GM21528 (cell line): ENCODE measurements around the gene ABLIM2.

Experiments used
- ATAC-seq: cut with Tn5 transposase; IDR thresholded peaks from one replicate; pipeline ENCODE4 v1.9.1; 2021; ENCODE audit warnings: mild to moderate bottlenecking, moderate library complexity; ENCODE audit not compliant: unreplicated experiment, low FRiP score

The ABLIM2 gene

DNA sequence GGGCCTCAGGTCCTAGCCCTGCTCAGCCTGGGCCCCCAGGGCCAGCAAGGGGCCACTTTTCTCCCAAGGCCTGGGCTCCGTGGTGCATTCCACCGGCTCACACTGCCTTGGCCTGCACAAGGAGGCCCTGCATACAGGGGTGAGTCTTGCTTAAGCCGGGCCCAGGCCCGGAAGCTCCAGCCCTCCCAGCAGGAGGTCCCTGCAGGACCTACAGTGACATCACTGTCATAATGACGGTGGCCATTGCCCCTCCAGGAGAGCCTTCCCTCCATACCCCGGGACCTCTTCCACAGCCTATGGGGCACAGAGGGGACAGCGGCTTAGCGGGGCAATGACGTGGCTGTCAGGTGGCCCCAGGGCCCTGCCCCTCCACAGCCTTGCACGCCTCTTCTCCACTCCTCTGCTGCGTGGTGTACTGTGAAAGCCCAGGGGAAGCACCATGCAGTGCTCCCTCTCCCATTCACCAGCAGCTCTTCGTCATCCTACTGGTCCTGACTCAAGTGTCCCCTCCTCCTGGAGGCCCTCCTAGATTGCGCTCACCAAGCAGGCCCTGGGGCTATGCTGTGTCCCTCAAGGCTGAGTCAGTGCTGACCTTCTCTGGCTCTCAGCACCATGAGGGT, 186.6 kb downstream of the ABLIM2 start:
- ATAC-seq, result no peak

DNA sequence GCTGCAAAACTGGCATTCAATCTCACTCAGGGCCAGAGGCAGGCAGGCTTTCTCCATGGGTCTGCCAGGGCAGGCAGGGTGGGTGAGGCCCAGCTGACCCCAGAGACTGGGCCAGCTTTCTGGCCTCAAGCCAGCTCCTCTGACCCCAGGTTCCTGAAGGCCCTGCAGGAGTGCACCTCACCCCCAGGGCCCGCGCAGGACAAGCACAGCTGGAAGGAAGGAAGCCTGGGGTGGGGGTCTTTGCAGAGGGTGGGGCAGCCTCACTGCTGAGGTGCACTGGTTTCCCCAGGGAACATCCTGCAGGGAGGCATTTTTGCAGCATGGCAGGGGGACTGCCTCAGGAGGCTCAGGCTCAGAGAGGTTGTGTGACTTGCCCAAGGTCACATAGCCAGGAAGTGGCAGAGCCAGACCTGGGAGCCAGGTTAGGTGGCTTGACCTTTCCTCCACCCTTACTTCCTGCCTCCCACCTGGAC, 187.4 kb downstream of the ABLIM2 start:
- no peak for ATAC-seq

DNA sequence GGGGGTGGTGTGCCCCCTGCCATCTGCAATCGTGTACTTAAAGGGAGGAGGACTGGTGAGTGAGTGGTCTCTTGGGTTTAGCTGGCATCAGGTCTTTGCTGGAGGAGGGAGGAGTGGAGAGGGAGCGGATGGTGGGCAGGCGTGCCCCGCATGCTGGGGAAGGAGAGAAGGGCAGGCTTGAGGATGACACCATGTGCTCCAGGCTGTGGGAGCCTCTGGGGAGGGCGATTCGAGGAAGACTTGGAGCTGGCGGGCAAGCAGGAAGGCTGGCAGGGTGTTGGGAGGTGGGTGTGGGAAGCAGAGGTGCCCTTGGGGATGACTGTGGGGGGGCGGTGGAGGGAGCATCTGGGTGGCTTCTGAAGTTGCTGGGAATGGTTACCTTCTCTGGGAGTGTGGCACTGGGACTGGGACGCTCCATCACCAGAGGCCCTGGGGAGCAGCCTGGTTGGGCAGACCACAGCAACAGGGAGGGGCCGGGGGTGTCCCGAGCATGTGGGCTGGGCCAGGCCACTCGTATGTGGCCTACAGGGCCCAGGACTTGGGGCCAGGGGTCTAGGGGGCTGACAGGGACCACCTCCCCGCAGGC, 188.2 kb downstream of the ABLIM2 start:
- no peak for ATAC-seq

DNA sequence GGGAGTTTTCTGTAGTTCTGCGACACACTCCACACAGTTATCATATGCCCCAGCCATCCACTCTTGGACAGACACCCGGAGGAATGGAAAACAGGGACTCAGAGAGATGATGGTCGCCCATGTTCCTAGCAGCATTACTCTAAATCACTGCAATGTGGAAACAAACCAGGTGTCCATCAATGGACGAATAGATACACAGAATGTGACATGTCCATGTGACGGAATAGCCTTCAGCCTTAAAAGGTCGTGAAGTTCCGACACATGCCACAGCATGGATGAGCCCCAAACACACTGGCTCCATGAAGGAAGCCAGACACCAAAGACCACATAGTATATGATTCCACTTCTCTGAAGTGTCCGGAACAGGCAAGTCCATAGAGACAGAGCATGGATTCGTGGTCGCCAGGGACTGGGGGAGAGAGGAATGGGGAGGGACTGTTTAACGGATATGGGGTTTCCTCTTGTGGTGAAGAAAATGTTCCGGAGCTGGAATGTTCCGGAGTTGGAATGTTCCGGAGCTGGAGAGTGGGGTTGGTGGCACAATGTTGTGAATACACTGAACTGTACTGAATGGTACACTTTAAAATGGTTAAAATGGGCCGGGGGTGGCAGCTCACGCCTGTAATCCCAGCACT, 190.2 kb downstream of the ABLIM2 start:
- no peak for ATAC-seq

DNA sequence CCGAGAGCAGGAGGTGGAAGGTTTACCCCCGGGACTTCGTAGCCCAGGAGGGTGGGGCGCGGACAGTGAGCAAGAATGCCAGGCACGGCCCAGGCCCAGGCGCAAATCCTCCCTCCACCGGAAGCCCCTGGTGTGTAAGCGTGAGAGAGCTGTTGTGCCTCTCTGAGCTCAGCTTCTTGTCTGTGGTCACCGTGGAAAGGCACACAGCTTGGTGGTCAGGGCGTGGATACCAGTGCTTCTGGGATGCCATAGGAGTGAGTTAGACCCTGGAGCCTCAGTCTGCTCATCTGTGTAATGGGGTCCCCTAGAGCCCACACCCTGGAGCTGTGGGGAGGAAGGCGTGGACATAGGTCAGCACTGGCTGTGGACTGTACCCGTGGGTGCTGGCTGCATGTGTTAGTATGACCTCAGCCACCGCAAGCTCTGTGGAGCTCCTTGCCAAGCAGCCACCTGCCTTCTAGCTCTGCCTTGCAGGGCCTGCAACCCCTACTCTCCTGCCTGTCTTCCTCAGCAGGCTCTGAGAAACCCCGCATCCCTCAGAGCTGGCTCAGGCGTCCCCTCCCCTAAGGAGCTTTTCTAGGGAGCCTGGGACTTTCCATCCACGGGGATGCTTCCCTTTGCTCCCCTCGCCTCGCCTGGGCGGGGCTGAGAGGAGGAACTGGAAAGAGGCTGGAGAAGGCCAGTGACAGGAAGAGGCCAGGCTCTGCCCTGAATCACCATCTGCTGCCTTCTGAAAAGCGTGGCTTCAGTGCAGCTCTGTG, 190.9 kb downstream of the ABLIM2 start:
- ATAC-seq, result no peak

DNA sequence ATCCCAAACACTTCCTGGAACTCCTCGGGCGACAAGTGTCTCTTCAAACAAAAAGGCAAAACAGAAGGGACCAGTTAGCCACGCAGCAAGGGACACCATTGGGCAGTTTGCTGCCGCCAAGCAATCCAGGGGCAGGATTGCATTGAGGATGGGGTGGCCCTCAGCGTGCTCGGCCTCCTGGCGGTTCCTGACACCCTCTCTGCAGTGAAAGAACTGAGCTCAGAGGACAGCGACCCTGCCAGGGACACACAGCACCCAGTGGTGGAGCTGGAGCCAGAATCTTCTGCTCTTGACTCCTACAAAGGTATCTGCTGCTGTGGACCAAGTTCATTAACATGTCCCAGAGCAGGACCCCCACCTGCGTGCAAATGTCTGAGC, 191.6 kb downstream of the ABLIM2 start:
- no peak for ATAC-seq

DNA sequence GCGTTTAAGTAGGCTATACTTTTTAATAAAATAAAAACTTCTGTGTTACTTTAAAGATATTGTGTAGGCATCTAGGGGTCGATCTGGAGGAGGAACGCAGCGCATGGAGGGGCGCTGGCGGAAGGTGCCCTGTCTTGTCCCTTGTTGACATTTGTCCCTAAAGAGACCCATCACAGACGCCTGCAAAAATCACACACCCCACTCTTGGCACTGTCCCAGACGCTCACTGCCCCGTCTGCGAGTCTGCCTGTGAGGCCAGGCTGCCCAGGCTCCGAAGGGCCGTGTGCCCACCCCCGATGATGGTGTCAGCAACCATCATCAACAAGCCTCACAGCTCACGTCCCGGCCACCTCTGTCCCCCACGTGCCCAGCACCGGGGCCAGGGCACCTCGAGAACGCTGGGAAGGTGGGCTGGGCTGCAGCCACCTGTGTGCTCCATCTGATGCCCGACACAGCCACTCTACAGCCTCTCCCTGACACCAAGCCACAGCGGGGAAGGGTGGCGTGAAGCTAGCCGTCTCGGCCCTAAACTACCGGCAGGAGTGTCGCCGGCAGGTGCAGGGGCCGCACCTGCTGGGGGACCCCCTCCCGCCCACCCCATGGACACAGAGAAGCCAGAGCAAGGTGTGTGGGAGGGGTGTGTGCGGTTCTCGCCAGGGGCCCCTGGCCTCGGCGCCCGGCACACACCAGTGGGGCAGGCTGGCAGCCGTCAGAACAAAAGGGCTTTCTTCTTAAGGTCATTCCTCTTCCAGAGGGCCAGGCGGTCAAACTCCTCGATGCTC, 192.1 kb downstream of the ABLIM2 start:
- ATAC-seq, result no peak

DNA sequence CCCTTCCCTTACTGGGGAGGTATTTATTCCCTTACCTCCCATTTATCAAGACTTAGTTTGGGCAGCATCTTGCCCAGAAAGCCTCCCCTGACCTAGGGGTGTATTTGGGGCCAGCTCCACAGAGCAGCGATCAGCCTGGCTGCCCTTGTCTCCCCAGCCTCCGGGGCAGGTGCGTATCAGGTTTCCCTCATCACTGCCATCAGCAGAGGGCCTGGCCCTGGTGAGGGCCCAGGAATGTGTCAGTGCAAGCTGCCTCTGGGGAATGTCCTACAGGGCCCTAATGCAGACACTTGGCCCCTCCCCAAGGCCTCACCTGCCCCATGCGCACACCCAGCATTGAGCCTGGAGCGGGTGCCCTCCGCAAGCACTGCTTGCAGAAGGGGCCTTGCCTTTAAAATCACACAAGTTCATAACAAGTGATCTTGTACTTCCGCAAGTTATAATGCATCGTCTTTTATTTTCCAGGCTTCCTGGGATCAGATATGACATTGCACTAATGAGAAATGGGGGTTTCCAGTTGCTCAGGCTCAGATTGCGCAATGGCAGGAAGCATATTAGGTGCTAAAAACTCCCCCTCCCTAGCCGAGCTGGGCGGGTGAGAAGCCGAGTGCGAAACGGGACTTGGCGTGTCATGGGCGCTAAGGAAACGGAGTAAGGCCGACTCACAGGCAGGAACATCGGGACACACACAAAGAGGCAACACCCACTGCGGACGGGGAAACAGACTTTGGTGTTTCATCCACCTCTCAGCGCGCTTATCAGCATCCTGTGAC, 193.5 kb downstream of the ABLIM2 start:
- ATAC-seq, result no peak

DNA sequence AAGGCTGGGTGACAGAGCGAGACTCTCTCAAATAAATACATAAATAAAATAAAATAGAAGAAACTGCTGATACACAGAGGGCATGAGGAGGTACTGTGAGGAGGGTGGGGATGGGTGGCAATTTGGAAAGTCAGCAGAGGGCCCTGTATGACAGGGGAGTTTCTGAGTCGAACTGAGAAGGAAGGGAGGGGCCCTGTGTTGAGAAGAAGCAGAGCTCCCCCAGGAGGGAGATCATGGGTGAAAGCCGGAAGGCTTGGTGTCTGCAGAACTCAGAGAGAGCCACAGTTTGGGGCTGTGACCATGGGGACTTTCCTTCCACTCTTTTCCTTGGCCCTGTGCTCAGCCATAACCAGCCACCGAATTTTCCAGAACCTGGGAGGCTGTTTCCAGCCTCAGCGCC, 194.2 kb downstream of the ABLIM2 start:
- no peak for ATAC-seq

DNA sequence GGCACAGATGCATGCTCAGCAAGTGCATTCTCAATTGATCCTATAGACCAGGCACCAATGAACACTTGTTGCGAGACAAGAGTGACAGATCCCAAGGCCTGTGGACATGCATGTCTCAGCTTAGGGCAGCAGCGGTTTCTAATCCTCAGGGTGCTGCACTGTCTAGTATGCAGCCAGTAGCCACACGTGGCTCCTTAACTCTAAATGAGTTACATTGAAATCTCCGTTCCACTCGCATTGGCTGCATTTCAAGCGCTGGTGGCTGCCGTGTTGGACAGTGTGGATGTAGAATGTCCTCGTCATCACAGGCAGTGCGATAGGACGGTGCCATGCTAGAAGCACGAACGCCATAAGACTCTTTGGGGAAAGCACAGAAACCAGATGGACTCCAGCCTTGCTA, 194.9 kb downstream of the ABLIM2 start:
- no peak for ATAC-seq

DNA sequence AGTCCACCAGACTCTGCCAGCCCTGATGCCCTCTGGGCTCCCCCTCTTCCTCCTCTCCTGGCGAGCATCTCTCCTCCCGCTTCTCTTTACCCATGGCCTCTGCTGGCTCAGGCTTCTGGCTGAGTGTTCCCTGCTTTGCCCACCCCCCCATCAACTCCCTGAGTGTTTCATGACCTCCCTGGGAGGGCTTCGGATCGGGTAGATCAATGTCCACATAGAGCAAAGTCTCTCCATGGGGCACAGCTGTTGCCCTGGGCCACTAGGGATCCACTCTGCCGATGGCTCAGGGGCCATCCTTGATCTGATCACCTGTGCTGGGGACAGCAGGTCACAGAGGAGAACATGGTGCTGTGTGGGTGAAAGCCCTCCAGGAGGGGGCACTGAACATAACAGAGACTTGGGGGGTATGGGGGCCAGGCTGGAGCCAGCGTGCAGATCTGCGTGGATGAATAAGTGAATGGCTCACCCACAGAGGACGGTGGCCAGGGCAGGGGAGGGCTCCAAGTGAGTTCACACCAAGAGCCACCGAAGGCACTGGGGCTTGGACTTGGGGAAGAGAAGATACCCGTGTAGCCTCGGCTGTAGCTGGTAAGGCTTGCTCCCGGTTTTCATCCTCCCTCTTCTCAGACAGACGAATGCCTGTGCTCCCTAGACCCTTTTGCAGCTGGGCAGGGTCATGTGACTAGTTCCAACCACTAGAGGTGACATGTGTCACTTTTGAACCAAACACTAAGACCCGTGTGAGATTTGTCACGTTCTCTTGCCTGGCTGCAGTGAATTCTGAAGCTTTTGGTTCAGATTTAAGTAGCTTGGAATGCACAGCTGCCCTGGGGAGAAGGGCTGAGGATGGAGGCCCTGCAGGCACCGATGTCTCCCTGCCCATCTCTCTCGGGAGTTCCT, 195.8 kb downstream of the ABLIM2 start:
- no peak for ATAC-seq

DNA sequence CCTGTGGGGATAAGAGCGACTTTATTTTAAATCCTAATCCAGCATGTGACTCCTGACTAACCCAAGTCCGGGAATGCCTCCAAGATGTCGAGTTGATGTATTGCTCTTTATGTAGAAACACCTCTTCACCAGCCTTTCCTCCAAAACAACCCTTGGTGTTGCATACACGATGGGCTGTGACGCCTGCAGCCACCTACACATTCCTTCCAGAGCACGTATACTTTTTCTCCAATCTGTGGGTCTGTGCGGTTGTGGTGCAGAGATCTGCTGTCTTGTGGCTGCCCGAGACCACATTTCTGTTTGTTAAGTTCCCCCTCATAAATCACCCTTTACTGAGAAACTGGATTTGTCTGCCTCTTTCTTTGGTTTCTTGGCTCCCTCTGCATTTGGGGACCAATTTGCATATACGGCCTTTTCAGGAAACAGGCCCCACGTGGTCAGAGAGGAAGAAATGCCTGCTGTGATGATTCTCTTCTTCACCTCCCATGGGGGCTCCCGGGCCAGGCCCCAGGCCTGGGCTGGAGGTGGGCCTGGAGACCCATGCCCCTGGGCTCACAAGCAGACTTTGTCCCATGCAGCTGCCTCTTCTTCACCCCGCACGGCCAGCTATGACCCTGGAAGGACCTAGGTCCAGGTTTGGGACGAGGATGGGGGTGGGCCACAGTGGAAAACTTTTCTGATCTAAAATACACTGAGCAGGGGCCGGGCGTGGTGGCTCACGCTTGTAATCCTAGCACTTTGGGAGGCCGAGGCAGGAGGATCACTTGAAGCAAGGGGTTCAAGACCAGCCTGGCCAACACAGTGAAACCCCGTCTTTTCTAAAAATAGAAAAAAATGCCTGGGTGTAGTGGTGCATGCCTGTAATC, 197.6 kb downstream of the ABLIM2 start:
- peak; percentile 58 for ATAC-seq

DNA sequence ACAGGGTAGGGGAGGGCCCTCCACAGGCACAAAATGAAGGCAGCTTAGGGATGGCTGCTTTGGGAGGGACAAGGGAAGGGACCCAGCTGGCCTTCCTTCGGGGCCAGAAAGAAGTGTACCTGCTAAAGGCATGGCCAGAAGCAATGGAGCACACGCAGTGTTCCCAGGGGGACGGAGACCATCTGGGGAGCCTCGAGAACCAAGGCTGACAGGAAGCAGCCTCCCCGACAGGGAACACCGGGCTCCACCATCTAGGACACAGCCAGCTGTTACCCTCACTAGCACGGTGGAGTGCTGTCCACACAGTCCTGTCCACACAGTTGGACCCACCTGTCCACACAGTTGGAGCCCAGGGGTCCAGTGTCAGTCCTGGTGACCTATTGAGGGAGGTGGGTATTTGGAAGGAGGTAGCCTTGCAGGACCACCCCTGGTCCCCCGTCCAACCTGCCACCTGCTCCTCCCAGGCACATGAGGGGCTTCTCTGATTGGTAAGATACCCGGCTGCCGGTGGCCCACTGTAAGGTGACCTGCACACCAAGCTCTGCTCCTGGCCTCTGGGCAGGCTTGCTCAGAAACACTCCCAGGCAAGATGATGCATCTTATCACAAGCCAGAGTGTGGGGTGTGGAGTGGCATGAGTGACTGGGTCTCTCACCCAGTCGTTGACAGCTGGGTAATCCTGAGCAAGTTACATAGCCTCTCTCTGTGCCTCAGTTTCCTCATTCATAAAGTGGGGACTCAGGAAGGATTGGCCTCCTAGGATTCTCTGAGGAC, 198.4 kb downstream of the ABLIM2 start:
- ATAC-seq, result no peak

DNA sequence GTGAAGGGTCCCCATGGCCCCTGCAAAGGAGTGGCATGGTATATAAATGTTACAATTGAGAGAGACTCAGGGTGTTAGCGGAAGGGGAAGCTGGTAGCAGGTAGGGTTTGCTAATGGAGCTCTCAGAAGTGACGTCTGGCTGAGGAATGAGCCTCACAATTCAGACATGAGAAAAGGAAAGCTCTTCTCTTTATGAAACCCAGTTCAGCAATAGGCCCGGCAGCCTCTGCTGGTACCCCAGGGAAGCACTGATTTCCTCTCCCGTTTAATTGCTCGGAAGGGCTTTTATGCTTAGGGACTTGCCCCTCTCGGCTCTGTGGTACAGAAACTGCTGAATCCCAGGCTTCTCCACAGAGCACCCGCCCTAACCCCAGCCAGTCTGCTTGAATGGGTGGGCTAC, 199.5 kb downstream of the ABLIM2 start:
- ATAC-seq, result no peak

DNA sequence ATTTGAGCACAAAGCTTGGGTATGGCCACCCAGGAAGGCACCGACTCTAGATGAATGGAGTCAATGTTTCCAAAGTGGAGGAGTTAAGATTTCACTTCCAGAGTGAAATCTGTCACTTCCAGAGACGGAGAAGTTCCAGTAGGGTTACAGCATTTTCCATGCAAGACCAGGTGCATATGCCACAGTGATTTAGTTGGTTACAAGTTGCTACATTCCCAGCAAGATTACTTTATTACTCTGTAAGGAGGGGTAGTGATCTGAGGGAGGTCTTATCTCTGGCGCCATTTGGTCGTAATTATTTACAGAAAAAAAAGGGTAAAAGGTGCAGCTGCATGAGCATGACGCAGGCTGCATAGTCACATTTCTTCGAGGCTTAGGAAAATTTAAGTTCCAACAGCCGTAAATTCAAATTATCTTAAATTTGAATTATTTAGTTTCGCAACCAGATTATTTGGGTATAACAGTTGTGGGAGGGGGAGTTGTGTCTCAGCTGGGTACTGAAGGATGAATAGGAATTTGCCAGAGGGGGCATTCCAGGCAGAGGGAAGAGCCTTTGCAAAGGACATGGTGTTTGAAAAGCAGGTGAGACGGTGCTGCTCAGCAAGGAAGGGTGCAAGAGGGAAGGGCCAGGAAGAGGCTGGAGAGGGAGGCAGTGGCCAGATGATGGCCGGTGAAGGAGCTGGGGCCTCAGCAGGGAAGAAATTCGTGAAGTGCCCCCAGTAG, 201.5 kb downstream of the ABLIM2 start:
- ATAC-seq, result no peak

DNA sequence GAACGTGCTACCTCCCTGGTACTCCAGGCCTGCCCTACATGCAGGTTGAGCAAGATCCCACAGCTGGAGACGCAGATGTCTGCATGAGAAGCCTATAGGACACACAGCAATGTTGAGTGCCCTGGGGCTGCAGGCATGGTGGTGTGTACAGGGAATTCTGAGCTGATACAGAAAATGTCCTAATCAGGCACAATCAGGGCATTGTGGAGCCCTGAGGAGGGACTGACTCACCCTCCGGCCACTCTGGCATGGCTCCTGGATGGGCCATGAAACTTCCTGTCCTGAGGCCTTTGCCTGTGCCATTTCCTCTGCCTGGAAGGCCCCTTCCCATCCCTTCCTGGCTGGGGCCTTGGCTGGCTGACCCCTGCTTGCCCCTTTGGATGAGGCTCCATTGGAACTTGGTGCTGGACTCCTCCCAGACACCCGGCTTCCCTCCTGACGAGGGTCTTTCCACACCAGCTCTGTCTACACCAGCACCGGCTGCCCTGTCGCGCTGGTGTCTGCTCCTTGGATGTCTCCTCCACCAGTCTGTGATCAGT, 202.3 kb downstream of the ABLIM2 start:
- no peak for ATAC-seq
